Measurements from ENCODE around the gene CLDN9.

- TF ChIP-seq POLR2A (IDR thresholded peaks at IDR 0.05; ENCODE audit: low read length), result no peak
- TF ChIP-seq GATA1 (IDR thresholded peaks at IDR 0.05; ENCODE audit: low read depth, low read length), result no peak
Observed at GRCh38 chr16:3056336-3057180, 43.8 kb downstream of the CLDN9 start.
